Heart left ventricle (tissue), 16 donors: Measurements from ENCODE around the gene DRD2. TPM values are rescaled to one million over a fixed set of nuclear protein-coding genes. Genes with fewer than 3 reads are reported as not detected.

Source experiments
- ATAC-seq, 4 donors: fragments of 200-7000 bp; cut with Tn5 transposase; one replicate each; pipeline ENCODE4 v1.9.1; 2020 to 2022; ENCODE audit warnings: moderate library complexity in 4 of 4, mild to moderate bottlenecking in 3 of 4, moderate number of reproducible peaks in 1 of 4
- DNase-seq, 5 donors: peaks; one replicate each; pipeline ENCODE4 v3.0.0-alpha.2; 2020
- H3K27ac ChIP-seq, 12 donors: fragments of 200-600 bp; sonication (generic) in 4 of 12; one replicate each; pipeline versions ENCODE4 v1.5.0 to v1.8.0; 2016 to 2022; ENCODE audit warnings: mild to moderate bottlenecking in 2 of 12
- H3K27me3 ChIP-seq, 9 donors: fragments of 200-600 bp; sonication (generic) in 2 of 9; one replicate each; pipeline versions ENCODE4 v1.5.1 to v1.8.0; 2016 to 2022; ENCODE audit warnings: mild to moderate bottlenecking in 3 of 9
- H3K36me3 ChIP-seq, 9 donors: fragments of 200-600 bp; sonication (generic) in 2 of 9; one replicate each; pipeline versions ENCODE4 v1.5.0 to v1.8.0; 2018 to 2022; ENCODE audit warnings: mild to moderate bottlenecking in 2 of 9
- H3K4me1 ChIP-seq, 12 donors: fragments of 200-600 bp; sonication (generic) in 4 of 12; one replicate each; pipeline versions ENCODE4 v1.5.0 to v1.8.0; 2016 to 2022; ENCODE audit warnings: mild to moderate bottlenecking in 3 of 12
- H3K4me3 ChIP-seq, 12 donors: fragments of 200-600 bp; sonication (generic) in 4 of 12; one replicate each; pipeline versions ENCODE4 v1.5.0 to v1.8.0; 2017 to 2022; ENCODE audit warnings: mild to moderate bottlenecking in 9 of 12, moderate library complexity in 4 of 12
- H3K9me3 ChIP-seq, 12 donors: fragments of 200-600 bp; sonication (generic) in 4 of 12; one replicate each; pipeline versions ENCODE4 v1.5.0 to v1.8.0; 2016 to 2022; ENCODE audit warnings: mild to moderate bottlenecking in 1 of 12
- POLR2A ChIP-seq, 2 donors: fragments of 450-650 bp; IDR thresholded peaks; one replicate each; pipeline ENCODE4 v1.6.1; 2017; ENCODE audit warnings: antibody characterized with exemption in 2 of 2, mild to moderate bottlenecking in 2 of 2, moderate library complexity in 2 of 2
- WGBS, 4 donors: extraction: QIAGEN DNeasy Blood & Tissue Kit in 2 of 4; methylation state at CpG; one replicate each; pipeline versions ENCODE4 v1.1.5 to v1.1.7; 2013 to 2018; 5-methylcytosine and 5-hydroxymethylcytosine counted together
- intact Hi-C, 10 donors: fragments of 100-400 bp; cut with DNase I; formaldehyde crosslinking; loops; one replicate each; pipeline versions ENCODE4 v1.11.1 to v1.14.2; 2022
- polyA plus RNA-seq, 2 donors: library from polyadenylated mRNA; stranded (reverse); fragments of 200-250 nt; gene quantifications; one replicate each; pipeline ENCODE4 v1.2.3, GENCODE V29; 2013
- total RNA-seq, 9 donors: library from RNA; depleted of rRNA in 2 of 9; stranded (reverse); fragments of >200 nt in 2 of 9; fragmentation: NEBNext Ultra II Directional in 3 of 9; extraction: Animal tissue kit (Norgen Biotek cat#: 25700) in 3 of 9; gene quantifications; one replicate each; pipeline versions ENCODE4 v1.1.0 to v1.2.4, GENCODE V29; 2016 to 2023
- TF ChIP-seq, protein P1 (sequence below), 12 donors: fragments of 200-600 bp; sonication (generic) in 4 of 12; IDR thresholded peaks; one replicate each; pipeline versions ENCODE4 v1.5.0 to v1.8.0; 2018 to 2022; ENCODE audit warnings: antibody characterized with exemption in 12 of 12, mild to moderate bottlenecking in 5 of 12
- donor health status: ischemic (EF 13 %, LVEDD 7.1; RV severe dilation, severe dysfunction).
- donor health status: healthy with polysubstance abuse.
- donor health status: DM: no; HTN: yes; CAD: no.
- donor health status: DM: no; HTN: no; CAD: no.
- donor health status: ischemic (EF 25% LVEDD 6.9; RV normal size, moderate dysfunction).
- donor health status: ischemic (EF 25% LVEDD 5.7; RV mildly dilated, moderate dysfunction).
- donor health status: healthy.
- donor health status: DM: yes; HTN: yes; CAD: no.
- donor health status: ischemic (EF 35%, LVEDD 5.7; RV mildly dilated, moderate dysfunction).
- donor health status: nonischemic (EF 11% LVEDD 7.7; RV severe dilation, severe dysfunction).
- donor health status: DM: yes; HTN: yes; CAD: no.
- donor health status: PGD.
- donor health status: ischemic (EF 29% LVEDD 5.4; RV normal size, mild dysfunction).
- donor health status: nonischemic (EF 23%, LVEDD 6.1; RV moderate dilation, normal function).

The DRD2 gene
- total and polyA plus RNA-seq, 11 donors, result 0.12 to 0.14 TPM; not detected in 9

GRCh38 chr11:113400631-113401230 is 74.5 kb downstream of the DRD2 start:
- intact Hi-C loops, result no loop called here
- Histone ChIP-seq H3K4me1 (no peaks in the 10 kb centered on the region), H3K36me3 (no peaks in the 10 kb centered on the region), H3K27ac (no peak overlapping the region), H3K4me3 (no peak overlapping the region), H3K27me3 (no peaks in the 10 kb centered on the region), H3K9me3 (no peaks in the 10 kb centered on the region)
- ATAC-seq, result no peak
- DNase-seq, result no peak
- TF ChIP-seq, protein P1, sequence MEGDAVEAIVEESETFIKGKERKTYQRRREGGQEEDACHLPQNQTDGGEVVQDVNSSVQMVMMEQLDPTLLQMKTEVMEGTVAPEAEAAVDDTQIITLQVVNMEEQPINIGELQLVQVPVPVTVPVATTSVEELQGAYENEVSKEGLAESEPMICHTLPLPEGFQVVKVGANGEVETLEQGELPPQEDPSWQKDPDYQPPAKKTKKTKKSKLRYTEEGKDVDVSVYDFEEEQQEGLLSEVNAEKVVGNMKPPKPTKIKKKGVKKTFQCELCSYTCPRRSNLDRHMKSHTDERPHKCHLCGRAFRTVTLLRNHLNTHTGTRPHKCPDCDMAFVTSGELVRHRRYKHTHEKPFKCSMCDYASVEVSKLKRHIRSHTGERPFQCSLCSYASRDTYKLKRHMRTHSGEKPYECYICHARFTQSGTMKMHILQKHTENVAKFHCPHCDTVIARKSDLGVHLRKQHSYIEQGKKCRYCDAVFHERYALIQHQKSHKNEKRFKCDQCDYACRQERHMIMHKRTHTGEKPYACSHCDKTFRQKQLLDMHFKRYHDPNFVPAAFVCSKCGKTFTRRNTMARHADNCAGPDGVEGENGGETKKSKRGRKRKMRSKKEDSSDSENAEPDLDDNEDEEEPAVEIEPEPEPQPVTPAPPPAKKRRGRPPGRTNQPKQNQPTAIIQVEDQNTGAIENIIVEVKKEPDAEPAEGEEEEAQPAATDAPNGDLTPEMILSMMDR (IDR thresholded peaks at IDR 0.05), result no peak
- TF ChIP-seq POLR2A (IDR thresholded peaks at IDR 0.05), result no peak
- WGBS, 4 donors, result 68 to 81% (median 72%) methylated on average over 5 of the region's 5 CpGs

GRCh38 chr11:113398669-113399430 is 76.3 kb downstream of the DRD2 start:
- WGBS, 4 donors, result 88 to 90% (median 89%) methylated on average over 23 to 24 of the region's 24 CpGs
- intact Hi-C loops, result no loop called here
- Histone ChIP-seq H3K36me3 (no peaks in the 10 kb centered on the region), H3K4me1 (no peaks in the 10 kb centered on the region), H3K27me3 (no peaks in the 10 kb centered on the region), H3K27ac (no peak overlapping the region), H3K4me3 (no peak overlapping the region), H3K9me3 (no peaks in the 10 kb centered on the region)
- TF ChIP-seq, protein P1 (IDR thresholded peaks at IDR 0.05), result no peak
- TF ChIP-seq POLR2A (IDR thresholded peaks at IDR 0.05), result no peak
- DNase-seq, result no peak
- ATAC-seq, result no peak

DNA sequence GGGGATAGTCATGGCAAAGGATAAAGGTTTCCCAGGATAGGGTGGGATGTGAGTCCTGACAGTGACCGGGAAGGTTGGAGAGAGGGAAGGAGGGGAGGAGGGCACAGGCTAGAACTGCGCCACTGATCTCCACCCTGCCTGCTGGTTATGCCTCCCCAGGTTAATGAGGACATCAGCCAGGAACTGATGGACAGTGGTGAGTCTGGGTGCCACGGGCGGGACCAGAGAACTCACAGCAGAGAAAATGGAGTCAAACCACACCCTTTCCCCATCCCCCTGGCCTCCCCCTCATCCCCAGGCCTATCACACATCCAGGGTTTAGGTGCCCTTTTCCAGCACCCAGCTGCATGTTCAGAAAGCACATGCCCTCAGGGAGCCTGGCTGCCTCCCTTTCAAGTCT is 77.4 kb downstream of the DRD2 start:
- no peaks in the 10 kb centered on the region for H3K4me1 ChIP-seq
- 95 to 98% (median 97%) methylated on average over 4 of the region's 4 CpGs for WGBS, 4 donors
- intact Hi-C loops, result no loop called here
- no peak overlapping the region for H3K27ac ChIP-seq
- DNase-seq (no peak), ATAC-seq (no peak)
- no peak overlapping the region for H3K4me3 ChIP-seq
- H3K9me3 ChIP-seq, result no peaks in the 10 kb centered on the region
- no peaks in the 10 kb centered on the region for H3K27me3 ChIP-seq
- TF ChIP-seq, protein P1 (IDR thresholded peaks at IDR 0.05), result no peak
- no peak for TF ChIP-seq POLR2A (IDR thresholded peaks at IDR 0.05)
- H3K36me3 ChIP-seq, result no peaks in the 10 kb centered on the region

- no peak overlapping the region for H3K27ac ChIP-seq
- no peaks in the 10 kb centered on the region for H3K4me1 ChIP-seq
- no peaks in the 10 kb centered on the region for H3K36me3 ChIP-seq
- no peaks in the 10 kb centered on the region for H3K9me3 ChIP-seq
- H3K27me3 ChIP-seq, result no peaks in the 10 kb centered on the region
- ATAC-seq, result no peak
- H3K4me3 ChIP-seq, result no peak overlapping the region
- WGBS, 4 donors, result 72 to 89% (median 79%) methylated on average over 3 to 7 of the region's 7 CpGs
- no peak for DNase-seq
- TF ChIP-seq, protein P1 (IDR thresholded peaks at IDR 0.05), result no peak
- no peak for TF ChIP-seq POLR2A (IDR thresholded peaks at IDR 0.05)
- intact Hi-C loops, result no loop called here
Observed at GRCh38 chr11:113397212-113397611, 78.0 kb downstream of the DRD2 start.
